Ishikawa (cell line): ENCODE results near the gene TRDMT1.

Experiments
- TAF1 ChIP-seq: IDR thresholded peaks from 2 replicates; pipeline ENCODE4 v1.6.1; 2012; ENCODE audit warnings: low read depth, mild to moderate bottlenecking
- YY1 ChIP-seq: IDR thresholded peaks from 2 replicates; pipeline ENCODE4 v1.6.1; 2012; ENCODE audit warnings: low read depth

- TF ChIP-seq TAF1 (no peak), YY1 (no peak)
Measured at GRCh38 chr10:17226891-17227303, 25.4 kb upstream of the TRDMT1 start.
